GM21619 (cell line): ENCODE data around the gene PGGHG.
"Not testable (repeated sequence)": the region's sequence is repeated elsewhere in the genome, so short reads cannot be mapped to it uniquely, and the experiment has no call there.

Experiments
- ATAC-seq: cut with Tn5 transposase; IDR thresholded peaks from one replicate; pipeline ENCODE4 v1.9.1; 2021; ENCODE audit not compliant: unreplicated experiment

The PGGHG gene

GRCh38 chr11:313787-314553, 25.0 kb downstream of the PGGHG start, which contains the start of gene IFITM1:
TSS of gene IFITM1 (plus strand) at chr11:314040. CDS start at chr11:314171, 131 bp downstream.
- ATAC-seq = peak; percentile 36

GRCh38 chr11:314554-314875, 25.6 kb downstream of the PGGHG start:
- ATAC-seq = not testable (repeated sequence)

GRCh38 chr11:315051-315481, 26.1 kb downstream of the PGGHG start:
- no peak for ATAC-seq

- no peak for ATAC-seq
Measured at GRCh38 chr11:315516-315994, 26.6 kb downstream of the PGGHG start.

- ATAC-seq = no peak
Measured at GRCh38 chr11:316031-316701, 27.2 kb downstream of the PGGHG start.

GRCh38 chr11:316891-317301, 28.0 kb downstream of the PGGHG start:
- no peak for ATAC-seq

- not testable (repeated sequence) for ATAC-seq
Measured at GRCh38 chr11:317668-318404, 28.9 kb downstream of the PGGHG start.

GRCh38 chr11:318405-319120, 29.6 kb downstream of the PGGHG start:
- ATAC-seq = peak; percentile 40

GRCh38 chr11:319121-319887, 30.4 kb downstream of the PGGHG start:
- not testable (repeated sequence) for ATAC-seq

- ATAC-seq = not testable (repeated sequence)
Measured at GRCh38 chr11:319888-320273, 31.0 kb downstream of the PGGHG start.

- no peak for ATAC-seq
Measured at GRCh38 chr11:324156-324555, 35.2 kb downstream of the PGGHG start.

GRCh38 chr11:324593-325517, 35.9 kb downstream of the PGGHG start:
- not testable (repeated sequence) for ATAC-seq

- ATAC-seq = no peak
Measured at GRCh38 chr11:325796-326591, 37.1 kb downstream of the PGGHG start.

- ATAC-seq = no peak
Measured at GRCh38 chr11:326592-326841, 37.6 kb downstream of the PGGHG start.

GRCh38 chr11:326842-327580, 38.1 kb downstream of the PGGHG start:
- ATAC-seq = peak; percentile 65

- ATAC-seq = no peak
Measured at GRCh38 chr11:327581-327923, 38.6 kb downstream of the PGGHG start.

GRCh38 chr11:328012-328411, 39.1 kb downstream of the PGGHG start:
- no peak for ATAC-seq

- ATAC-seq = not testable (repeated sequence)
Measured at GRCh38 chr11:328516-329100, 39.7 kb downstream of the PGGHG start.
